Chondrocyte (in vitro differentiated cells): ENCODE results near the gene TRAK1. TPM values are rescaled to one million over a fixed set of nuclear protein-coding genes. Genes with fewer than 3 reads are reported as not detected.

Source experiments
- DNase-seq: peaks from one replicate; pipeline ENCODE4 v3.0.0; 2021; ENCODE audit warnings: mixed read lengths, low spot score
- H3K27ac Mint-ChIP-seq: one replicate; pipeline ENCODE4 v1.8.0; 2021; ENCODE audit warnings: mild to moderate bottlenecking, moderate library complexity, mixed read lengths; ENCODE audit not compliant: unreplicated experiment
- H3K27me3 Mint-ChIP-seq: 2 replicates; pipeline ENCODE4 v1.8.0; 2021; ENCODE audit warnings: low read depth, mixed read lengths
- H3K36me3 Mint-ChIP-seq: 2 replicates; pipeline ENCODE4 v1.8.0; 2021; ENCODE audit warnings: low read depth, mixed read lengths
- H3K4me1 Mint-ChIP-seq: 2 replicates; pipeline ENCODE4 v1.8.0; 2021; ENCODE audit warnings: low read depth, mild to moderate bottlenecking, mixed read lengths
- H3K4me3 Mint-ChIP-seq: one replicate; pipeline ENCODE4 v1.8.0; 2021; ENCODE audit warnings: mild to moderate bottlenecking, moderate library complexity, mixed read lengths; ENCODE audit not compliant: unreplicated experiment
- H3K9me3 Mint-ChIP-seq: 2 replicates; pipeline ENCODE4 v1.8.0; 2021; ENCODE audit warnings: low read depth, mixed read lengths
- CTCF ChIP-seq: fragments of 200-600 bp; sonication (generic); IDR thresholded peaks from 2 replicates; pipeline ENCODE4 v1.5.0; 2021; ENCODE audit warnings: antibody characterized with exemption, mild to moderate bottlenecking, moderate library complexity
- total RNA-seq: library from RNA; stranded (reverse); gene quantifications from 3 replicates; pipeline ENCODE4 v1.2.1, GENCODE V29; 2021

The TRAK1 gene
- total RNA-seq, 1 donor from 2014 or later: 53.7 TPM

- Mint-ChIP-seq H3K27me3 (no peaks in the 10 kb centered on the region), H3K36me3 (no peaks in the 10 kb centered on the region), H3K9me3 (no peaks in the 10 kb centered on the region), H3K4me1 (peaks cover 15% of the 10 kb centered on the region), H3K27ac (no peak overlapping the region), H3K4me3 (no peak overlapping the region)
- TF ChIP-seq CTCF: no peak
- DNase-seq: no peak
These were observed 75.1 kb downstream of the TRAK1 start for GRCh38 chr3:42166214-42166613.

DNA sequence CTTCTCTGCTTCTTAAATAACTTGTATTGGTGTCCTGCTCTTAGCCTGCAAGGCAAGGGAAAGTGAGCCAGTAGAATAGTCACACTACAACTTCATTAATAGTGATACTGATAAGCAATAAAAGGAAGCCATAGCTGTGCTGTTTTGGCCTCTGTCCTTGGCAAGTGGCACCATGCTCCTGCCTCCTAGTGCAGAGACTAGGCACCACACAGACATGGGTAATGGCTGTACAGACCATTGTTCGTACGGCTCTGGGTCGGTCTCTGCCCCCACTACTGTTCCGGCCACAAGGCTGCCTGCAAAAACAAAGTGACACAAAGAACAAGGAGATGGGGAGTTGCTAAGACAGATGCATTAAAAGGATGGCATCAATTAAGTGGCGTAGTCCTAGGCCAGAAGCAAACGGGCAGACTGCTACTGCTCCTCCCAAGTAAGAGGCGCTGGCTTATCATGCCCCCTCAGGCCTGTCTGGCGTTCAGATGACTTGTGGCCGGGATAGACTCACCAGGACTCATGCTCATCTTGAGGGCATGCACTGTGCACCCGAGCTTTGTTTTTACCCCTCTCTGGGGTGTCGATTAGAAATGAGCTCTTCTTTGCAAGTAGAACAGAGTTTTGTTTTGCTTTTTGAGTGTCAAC is 75.6 kb downstream of the TRAK1 start:
- H3K9me3 Mint-ChIP-seq: no peaks in the 10 kb centered on the region
- no peak for TF ChIP-seq CTCF

GRCh38 chr3:42169579-42170120 is 78.5 kb downstream of the TRAK1 start:
- no peaks in the 10 kb centered on the region for H3K36me3 Mint-ChIP-seq
- TF ChIP-seq CTCF: no peak
- H3K27me3 Mint-ChIP-seq: no peaks in the 10 kb centered on the region
- no peak overlapping the region for H3K4me3 Mint-ChIP-seq
- no peak overlapping the region for H3K27ac Mint-ChIP-seq
- peaks cover 15% of the 10 kb centered on the region for H3K4me1 Mint-ChIP-seq
- H3K9me3 Mint-ChIP-seq: no peaks in the 10 kb centered on the region
- DNase-seq: no peak

More for the DNA sequence above, 75.6 kb downstream of the TRAK1 start:
- Mint-ChIP-seq H3K4me1 (peaks cover 13% of the 10 kb centered on the region), H3K4me3 (no peak overlapping the region), H3K27ac (no peak overlapping the region), H3K36me3 (no peaks in the 10 kb centered on the region), H3K27me3 (no peaks in the 10 kb centered on the region)
- DNase-seq: no peak

GRCh38 chr3:42172047-42172654 is 81.0 kb downstream of the TRAK1 start:
- DNase-seq: no peak
- H3K27ac Mint-ChIP-seq: no peak overlapping the region
- no peaks in the 10 kb centered on the region for H3K9me3 Mint-ChIP-seq
- H3K4me3 Mint-ChIP-seq: no peak overlapping the region
- TF ChIP-seq CTCF: no peak
- H3K36me3 Mint-ChIP-seq: no peaks in the 10 kb centered on the region
- no peaks in the 10 kb centered on the region for H3K27me3 Mint-ChIP-seq
- H3K4me1 Mint-ChIP-seq: peaks cover 12% of the 10 kb centered on the region

- Mint-ChIP-seq H3K27me3 (no peaks in the 10 kb centered on the region), H3K9me3 (no peaks in the 10 kb centered on the region), H3K27ac (peak overlapping the region; percentile 15), H3K4me3 (no peak overlapping the region), H3K4me1 (peaks cover 12% of the 10 kb centered on the region), H3K36me3 (no peaks in the 10 kb centered on the region)
- no peak for TF ChIP-seq CTCF
- no peak for DNase-seq
These were observed 82.2 kb downstream of the TRAK1 start for GRCh38 chr3:42173307-42173706.
